HCEC 1CT (cell line): ENCODE measurements around the gene REX1BD.
"Not testable (repeated sequence)": the region's sequence is repeated elsewhere in the genome, so short reads cannot be mapped to it uniquely, and the experiment has no call there.

Experiments used
- DNase-seq: peaks from one replicate; pipeline ENCODE4 v3.0.0-alpha.2; 2017

REX1BD gene

DNA sequence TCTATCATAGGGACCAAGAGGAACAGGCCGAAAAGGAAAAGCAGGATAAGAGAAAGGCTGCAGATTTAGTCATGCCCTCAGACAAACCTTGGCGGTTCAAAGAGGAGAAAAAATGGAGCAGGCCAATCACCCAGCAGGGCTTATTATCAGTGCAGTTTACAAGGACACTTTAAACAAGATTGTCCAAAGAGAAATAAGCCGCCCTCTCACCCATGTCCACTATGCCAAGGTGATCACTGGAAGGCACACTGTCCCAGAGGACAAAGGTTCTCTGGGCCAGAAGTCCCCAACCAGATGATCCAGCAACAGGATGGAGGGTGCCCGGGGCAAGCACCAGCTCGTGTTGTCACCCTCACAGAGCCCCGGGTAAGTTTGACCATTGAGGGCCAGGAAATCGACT lies 8.3 kb upstream of the REX1BD start:
- no peak for DNase-seq

- no peak for DNase-seq
These were observed 2.3 kb upstream of the REX1BD start for GRCh38 chr19:18586306-18586705.

DNA sequence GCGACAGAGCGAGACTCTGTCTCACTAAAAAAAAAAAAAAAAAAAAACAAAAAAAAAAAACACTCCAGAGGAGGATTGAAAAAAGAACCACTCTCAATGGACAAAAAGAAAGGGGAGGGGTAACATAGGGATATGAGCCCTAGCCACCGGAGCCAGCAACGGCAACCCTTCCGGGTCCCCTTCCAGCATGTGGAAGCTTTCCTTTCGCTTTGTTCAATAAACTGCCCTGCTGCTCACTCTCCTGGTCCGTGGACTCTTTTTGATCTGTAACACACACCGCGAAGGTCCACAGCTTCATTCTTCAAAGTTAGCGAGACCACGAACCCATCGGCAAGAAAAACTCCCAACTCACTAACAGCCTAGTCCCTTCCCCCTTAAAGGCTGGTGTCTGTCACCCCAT lies 1.0 kb upstream of the REX1BD start:
- DNase-seq = no peak

- no peak for DNase-seq
These were observed 512 bp upstream of the REX1BD start for GRCh38 chr19:18587962-18588610.

GRCh38 chr19:18589380-18590272 lies 1.0 kb downstream of the REX1BD start:
- DNase-seq = peak; percentile 74

DNA sequence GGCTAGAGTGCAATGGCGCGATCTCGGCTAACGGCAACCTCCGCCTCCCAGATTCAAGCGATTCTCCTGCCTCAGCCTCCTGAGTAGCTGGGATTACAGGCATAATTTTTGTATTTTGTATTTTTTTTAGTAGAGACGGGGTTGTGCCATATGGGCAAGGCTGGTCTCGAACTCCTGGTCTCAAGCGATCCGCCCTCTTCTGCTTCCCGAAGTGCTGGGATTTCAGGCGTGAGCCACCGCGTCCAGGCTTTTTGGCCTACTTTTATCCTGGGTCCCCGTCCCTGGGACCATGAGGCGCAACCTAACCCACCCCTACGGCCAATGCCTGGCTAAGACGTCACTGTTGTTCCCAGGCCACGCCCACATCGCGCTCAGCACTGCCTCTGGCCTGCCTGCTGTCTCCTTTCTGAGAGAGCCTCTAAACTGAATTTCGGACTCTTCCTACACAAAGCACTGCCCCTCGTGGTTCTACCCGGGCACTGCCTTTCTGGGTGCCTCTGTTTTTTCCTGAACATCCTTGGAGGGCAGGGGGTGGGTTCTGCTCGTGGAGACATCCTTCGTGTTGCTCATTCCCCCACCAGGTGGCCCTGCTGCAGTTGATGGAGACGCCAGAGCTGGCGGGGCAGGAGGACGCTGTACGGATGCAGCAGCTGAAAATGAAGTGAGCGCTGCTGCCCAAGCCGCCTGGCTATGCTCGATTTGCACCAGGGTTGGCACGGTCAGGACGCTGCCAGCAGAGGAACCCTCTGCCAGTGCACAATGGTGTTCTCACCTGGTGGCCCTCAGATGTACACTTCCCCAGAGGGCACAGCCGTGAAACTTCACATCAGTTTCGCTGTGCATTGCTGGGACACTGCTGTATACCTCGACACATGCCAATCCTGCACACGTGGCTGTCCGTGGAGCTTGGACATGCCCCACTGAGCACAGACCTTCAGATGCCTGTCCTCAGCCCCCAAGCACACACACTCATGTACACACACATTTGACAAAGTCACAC lies 2.0 kb downstream of the REX1BD start:
- no peak for DNase-seq

DNA sequence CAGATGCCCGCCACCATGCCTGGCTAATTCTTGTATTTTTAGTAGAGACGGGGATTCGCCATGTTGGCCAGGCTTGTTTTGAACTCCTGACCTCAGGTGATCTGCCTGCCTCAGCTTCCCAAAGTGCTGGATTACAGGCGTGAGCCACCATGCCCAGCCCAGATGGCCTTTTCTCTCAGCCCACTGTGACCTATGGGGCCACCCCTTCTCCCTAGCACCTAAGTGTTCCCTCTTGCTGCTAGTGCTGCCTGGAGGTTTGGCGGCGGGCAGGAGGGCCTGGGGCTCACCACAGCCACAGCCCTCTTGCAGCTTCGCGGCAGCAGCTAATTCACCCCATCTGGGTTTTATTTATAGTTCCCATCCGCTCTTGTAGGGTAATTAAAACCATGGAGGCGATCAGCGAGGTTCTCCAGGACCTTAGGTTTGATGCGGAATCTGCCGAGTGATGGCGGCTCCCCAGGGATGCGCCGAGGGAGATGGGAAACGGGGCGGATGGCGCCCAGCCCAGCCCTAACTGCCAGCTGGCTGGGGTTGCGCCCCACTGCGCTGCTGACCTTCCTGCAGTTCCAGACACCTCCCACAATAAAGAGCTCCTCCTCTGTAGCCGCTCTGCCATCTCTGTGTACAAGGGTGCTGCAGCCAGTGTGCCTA lies 3.3 kb downstream of the REX1BD start:
- DNase-seq = no peak

- not testable (repeated sequence) for DNase-seq
These were observed 4.1 kb downstream of the REX1BD start for GRCh38 chr19:18592732-18593131.

DNA sequence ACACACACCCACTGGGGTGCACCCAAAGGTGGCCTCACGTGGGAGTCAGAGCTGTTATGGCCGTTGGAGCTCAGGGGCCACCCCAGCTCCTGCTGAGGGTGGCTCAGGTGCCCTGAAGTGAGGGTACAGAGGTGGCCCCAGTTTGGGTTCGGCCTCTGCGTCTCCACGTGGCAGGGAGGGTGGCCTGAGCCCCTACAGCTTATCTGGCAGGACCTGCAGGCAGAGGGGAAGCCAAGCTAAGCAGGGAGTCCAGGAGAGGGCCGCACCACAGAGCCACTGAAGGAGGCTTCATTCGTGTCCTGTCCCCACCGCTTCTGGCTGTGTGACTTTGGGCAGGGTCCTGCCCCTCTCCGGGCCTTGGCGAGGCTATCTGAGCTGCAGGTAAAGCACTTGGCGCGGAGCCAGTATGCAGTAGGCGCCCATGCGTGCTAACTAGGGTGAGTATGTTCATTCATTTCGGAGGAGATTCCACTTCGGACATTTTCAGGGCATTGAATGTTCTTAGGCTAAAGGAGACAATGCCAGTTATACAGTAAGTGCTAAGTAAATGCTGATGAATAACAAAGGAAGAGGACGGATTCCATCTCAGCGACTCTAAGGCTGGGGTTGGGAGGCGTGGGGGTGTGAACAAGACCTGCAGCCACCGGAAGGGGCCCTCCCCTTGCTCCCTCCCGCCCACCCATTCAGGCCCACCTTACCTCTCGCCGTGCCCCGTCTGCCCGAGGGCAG lies 4.9 kb downstream of the REX1BD start:
- DNase-seq = no peak

DNA sequence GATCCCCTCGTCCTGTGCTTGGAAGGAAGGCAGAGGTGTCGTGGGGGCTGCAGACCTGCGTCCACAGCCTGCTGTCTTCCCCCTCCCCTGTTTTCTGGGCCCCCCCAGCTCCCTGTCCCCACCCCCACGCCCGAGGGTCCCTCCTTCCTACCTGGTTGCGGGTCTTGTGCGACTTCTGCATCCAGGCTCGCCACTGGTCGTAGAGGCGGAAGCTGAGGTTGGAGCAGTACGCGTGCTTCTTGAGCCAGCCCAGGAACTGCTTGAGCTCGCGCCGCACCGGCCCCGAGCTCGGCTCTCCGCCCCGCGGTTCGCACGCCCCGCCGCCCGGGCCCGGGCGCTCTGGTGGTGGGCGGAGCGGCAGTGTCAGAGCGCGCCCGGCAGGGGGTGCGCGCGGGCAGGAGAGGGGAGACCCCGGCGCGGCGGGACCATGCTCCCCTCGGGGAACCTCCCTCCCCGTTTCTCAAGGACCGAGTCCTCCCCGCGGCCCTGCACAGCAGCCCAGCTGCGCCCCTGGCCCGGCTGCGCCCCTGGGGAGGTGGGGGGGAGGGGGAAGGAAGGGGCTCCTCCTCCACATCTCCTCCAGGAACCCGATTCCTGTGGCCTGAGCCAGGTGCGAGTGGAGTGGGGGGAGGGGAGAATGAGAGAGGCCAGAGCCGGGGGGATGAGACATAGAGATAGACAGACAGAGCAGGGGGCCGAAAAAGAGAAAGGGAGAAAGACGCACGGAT lies 5.7 kb downstream of the REX1BD start:
- peak; percentile 67 for DNase-seq

DNA sequence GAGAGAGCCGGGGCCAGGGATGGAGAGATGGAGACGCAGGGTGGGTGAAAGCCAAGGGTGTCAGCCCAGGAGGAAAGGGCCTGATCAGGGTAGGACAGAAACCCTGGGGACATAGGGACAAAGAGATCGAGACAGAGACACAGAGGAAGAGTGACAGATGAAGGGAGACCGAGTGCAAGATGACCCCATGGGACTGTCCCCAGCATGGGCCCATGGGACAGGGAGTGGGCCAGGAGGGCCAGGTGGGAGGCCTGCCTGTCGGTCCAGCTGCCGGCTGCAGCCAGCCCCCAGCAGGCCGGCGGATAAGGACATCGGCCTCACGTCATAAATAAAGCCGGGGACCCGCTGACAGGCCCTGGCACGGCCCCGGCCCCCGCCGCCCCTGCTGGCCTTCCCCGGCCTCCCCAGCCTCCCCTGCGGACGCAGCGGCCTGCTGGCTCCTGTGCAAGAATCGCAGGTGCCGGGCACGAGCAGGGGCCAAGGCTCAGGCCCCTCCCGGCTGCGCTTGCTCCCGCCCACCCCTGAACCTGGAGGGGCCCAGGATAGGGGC lies 6.3 kb downstream of the REX1BD start:
- no peak for DNase-seq

DNA sequence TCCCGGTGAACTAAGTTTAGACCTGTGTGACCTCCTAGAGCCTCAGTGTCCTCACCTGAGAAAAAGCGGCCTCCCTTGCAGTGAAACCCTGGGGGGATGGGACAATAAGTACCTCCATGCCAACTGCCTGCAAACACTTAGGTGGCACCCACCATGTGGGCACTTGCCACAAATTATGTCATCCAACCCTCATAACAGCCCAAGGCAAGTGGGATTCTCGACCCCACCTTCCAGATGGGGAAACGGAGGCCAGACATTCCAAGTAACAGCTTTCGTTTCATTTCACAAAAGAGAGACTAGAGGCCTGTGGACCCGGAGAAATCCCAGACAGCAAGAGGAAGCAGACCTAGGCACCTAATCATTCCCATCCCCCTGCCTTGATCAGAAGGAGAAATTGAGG lies 6.9 kb downstream of the REX1BD start:
- DNase-seq = no peak

DNA sequence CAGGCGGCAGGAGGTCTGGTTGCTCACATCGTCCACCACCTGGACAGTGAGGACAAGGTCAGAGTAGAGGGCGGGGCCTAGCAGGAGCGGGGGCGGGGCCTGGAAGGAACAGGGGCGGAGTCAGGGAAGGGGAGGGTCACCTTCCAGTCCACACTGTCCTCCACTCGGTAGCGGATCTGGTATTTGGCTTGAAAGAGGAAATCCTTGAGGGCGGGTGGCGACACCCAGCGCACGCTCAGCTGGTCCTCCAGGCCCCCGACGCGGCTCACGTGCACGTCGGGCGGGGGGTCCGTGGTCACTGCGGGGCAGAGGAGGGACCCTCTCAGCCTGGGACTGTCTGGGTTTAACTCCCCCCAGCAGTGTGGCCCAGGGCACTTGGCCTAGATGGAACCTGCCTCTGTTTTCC lies 8.2 kb downstream of the REX1BD start:
- no peak for DNase-seq

GRCh38 chr19:18597809-18598660 lies 9.4 kb downstream of the REX1BD start:
- DNase-seq = no peak

DNA sequence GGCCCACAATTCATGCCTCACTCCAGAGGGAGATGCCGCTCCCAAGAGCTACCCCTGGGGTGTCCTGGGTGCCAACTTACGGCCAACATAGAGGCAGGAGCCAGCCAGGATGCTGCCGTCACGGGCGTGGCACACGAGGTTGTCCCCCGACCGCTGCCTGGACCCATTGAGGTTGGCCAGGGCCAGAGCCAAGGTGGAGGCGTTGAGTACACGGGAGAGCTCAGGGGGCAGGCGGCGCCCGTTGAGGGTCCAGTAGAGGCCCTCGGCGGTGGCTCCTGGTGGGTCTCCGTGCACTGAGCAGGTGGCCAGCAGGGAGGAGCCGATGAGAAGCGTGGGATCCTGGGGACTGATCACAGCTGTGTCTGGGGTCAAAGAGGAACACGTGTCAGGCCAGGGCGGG lies 10.9 kb downstream of the REX1BD start:
- no peak for DNase-seq

GRCh38 chr19:18600692-18601397 lies 12.2 kb downstream of the REX1BD start:
- not testable (repeated sequence) for DNase-seq

GRCh38 chr19:18601875-18602274 lies 13.3 kb downstream of the REX1BD start:
- DNase-seq = no peak

- DNase-seq = no peak
These were observed 14.8 kb downstream of the REX1BD start for GRCh38 chr19:18603255-18603957.
